Ectodermal cell (in vitro differentiated cells): ENCODE results near the gene HINT3.

Experiments used
- H3K27ac ChIP-seq: 2 replicates; pipeline ENCODE4 v1.7.0; 2013; ENCODE audit warnings: mild to moderate bottlenecking, low read depth, low read length; ENCODE audit not compliant: insufficient read depth, poor library complexity, severe bottlenecking
- H3K27me3 ChIP-seq: 2 replicates; pipeline ENCODE4 v1.7.0; 2013; ENCODE audit warnings: mild to moderate bottlenecking, low read length; ENCODE audit not compliant: insufficient read depth, control insufficient read depth, poor library complexity, severe bottlenecking
- H3K36me3 ChIP-seq: one replicate; pipeline ENCODE4 v1.7.0; 2013; ENCODE audit warnings: low read length; ENCODE audit not compliant: control insufficient read depth, insufficient read depth
- H3K4me1 ChIP-seq: one replicate; pipeline ENCODE4 v1.7.0; 2013; ENCODE audit warnings: low read length; ENCODE audit not compliant: control insufficient read depth, insufficient read depth
- H3K4me3 ChIP-seq: 2 replicates; pipeline ENCODE4 v1.7.0; 2013; ENCODE audit warnings: low read depth, low read length, control low read depth; ENCODE audit not compliant: insufficient read depth
- H3K9me3 ChIP-seq: 2 replicates; pipeline ENCODE4 v1.7.0; 2013; ENCODE audit warnings: mild to moderate bottlenecking, low read length, moderate library complexity; ENCODE audit not compliant: control insufficient read depth
- WGBS, 2 experiments: methylation state at CpG; one replicate each; pipeline ENCODE4 v1.1.7; 2013; ENCODE audit warnings: missing lambda C conversion rate in 2 of 2; 5-methylcytosine and 5-hydroxymethylcytosine counted together

Gene HINT3

DNA sequence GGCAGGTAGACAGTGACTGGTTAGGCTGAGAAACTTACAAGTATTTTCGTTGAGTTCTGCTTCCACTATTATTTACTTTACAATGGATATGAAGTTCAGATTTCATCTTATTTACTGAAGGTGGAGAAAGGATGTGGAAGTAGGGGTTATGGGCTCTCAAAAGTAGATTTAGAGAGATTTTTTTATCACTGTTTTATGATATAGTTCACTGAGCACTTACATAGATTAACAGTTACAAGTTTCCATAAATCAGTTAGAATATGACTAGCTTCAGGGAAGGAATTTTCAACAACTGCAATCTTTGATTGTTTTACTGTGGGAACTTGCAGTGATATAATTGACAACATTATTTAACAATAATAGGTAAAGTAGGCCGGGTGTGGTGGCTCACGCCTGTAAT, 22.5 kb downstream of the HINT3 start:
- H3K4me3 ChIP-seq: no peak overlapping the region
- H3K9me3 ChIP-seq: no peaks in the 10 kb centered on the region
- no peaks in the 10 kb centered on the region for H3K36me3 ChIP-seq
- H3K4me1 ChIP-seq: no peaks in the 10 kb centered on the region
- H3K27me3 ChIP-seq: no peaks in the 10 kb centered on the region
- 88 to 100% methylated on average over 2 to 3 of the region's 3 CpGs for WGBS, 2 experiments
- H3K27ac ChIP-seq: no peak overlapping the region

DNA sequence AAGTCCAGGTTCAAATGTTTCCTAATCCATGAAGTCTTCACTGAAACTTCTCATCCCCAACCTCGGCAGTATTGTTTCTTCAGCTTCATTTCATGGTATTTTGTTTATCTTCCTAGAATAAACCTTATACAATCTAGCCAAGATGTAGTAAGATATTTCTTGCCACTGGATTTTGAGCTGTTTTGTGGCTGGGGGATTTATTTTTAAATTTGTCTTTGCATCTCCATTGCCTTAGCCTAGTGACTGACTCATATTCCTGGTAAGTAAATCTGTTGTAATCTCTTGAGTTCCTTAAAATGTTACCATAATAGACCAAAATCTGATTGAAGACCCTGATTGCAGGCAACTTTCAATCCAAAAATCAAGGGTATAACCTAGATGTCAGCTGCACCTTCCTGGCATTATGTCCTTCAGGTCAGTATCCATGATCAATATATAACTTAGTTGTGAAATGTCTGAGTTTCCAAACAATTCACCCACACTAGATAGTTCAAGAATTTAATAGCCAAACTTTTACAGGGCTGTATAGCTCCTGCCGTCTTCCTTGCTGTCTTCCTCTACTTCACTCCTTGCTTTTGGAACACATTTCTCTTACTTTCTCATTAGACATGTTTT, 25.1 kb downstream of the HINT3 start:
- H3K4me1 ChIP-seq: no peaks in the 10 kb centered on the region
- no peak overlapping the region for H3K4me3 ChIP-seq
- no peak overlapping the region for H3K27ac ChIP-seq
- WGBS, 2 experiments: 91 to 96% methylated on average over 1 to 2 of the region's 2 CpGs
- H3K36me3 ChIP-seq: no peaks in the 10 kb centered on the region
- no peaks in the 10 kb centered on the region for H3K27me3 ChIP-seq
- no peaks in the 10 kb centered on the region for H3K9me3 ChIP-seq

DNA sequence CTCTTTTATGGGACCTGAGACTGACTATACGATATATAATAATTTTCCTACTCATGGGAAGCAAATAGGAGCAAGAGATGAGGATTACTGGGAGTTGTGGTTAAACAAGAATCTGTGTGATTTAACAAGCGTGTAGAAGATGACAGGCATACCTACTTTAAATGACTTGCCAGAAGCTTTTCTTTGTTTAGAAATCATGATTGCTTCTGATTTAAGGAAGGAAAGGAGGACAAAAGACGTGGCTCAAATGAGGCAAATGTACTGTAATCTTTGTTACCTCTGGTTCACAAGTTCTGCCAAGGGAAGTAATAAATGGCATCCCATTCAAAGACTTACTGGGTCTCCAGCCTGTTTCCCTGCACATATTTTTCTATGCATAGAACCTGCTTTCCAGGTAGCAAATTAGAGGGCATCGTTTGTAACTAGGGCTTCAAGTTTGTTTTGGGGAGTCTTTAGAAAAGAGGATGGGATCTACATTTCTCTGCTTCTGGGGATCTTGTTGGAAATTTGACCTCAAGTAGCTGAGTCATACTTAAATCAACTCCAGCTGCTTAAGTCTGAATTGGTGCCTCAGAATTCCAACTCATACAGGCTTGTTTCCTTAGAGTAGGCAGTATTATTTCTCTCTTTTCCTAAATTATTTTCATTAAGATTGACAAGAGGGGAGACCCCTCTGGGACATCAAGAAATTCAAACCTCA, 26.8 kb downstream of the HINT3 start:
- H3K36me3 ChIP-seq: no peaks in the 10 kb centered on the region
- no peak overlapping the region for H3K4me3 ChIP-seq
- 80 to 89% methylated on average over 2 to 3 of the region's 4 CpGs for WGBS, 2 experiments
- H3K27ac ChIP-seq: no peak overlapping the region
- no peaks in the 10 kb centered on the region for H3K27me3 ChIP-seq
- H3K4me1 ChIP-seq: peaks cover 7% of the 10 kb centered on the region
- H3K9me3 ChIP-seq: no peaks in the 10 kb centered on the region

DNA sequence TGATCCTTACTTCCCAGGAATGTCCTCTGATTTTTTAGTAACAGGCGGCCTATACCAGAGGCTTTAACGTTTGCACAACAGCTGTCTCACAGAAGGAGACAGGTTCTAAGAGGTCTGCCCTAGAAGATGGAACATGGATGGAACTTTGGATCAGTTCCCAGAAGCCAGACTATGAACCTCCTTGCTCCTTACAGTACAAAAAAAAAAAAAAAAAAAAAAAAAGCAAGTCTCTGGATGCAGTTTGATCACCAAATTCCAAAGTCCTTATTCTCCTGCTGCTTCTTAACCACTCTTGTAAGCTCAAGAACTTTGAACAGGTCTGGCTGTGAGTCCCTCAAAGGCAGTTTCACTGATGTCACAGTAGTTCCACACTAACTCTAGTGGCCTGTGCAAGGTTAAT, 27.7 kb downstream of the HINT3 start:
- H3K27me3 ChIP-seq: no peaks in the 10 kb centered on the region
- no peak overlapping the region for H3K4me3 ChIP-seq
- H3K4me1 ChIP-seq: peaks cover 13% of the 10 kb centered on the region
- no peaks in the 10 kb centered on the region for H3K9me3 ChIP-seq
- no peaks in the 10 kb centered on the region for H3K36me3 ChIP-seq
- WGBS, 2 experiments: 95 to 97% methylated on average over 2 of the region's 2 CpGs
- H3K27ac ChIP-seq: no peak overlapping the region

DNA sequence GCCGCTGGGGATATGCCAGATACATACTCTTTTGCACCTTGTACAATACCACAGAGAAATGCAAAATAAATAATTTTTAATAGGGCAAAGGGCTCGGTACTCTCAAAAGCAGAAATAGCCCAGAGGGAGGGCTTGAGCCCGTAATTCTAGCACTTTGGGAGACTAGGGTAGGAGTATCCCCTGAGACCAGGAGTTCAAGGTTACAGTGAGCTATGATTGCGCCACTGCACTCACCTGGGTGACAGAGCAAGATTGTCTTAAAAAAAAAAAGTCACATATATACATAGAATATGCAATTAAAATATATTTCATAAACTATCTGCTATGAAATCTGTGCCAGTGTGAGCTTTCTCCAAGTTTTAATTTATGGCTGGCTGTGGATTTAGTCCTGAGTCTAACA, 29.0 kb downstream of the HINT3 start:
- Histone ChIP-seq H3K4me3 (peak overlapping the region; percentile 85), H3K4me1 (peaks cover 16% of the 10 kb centered on the region), H3K27ac (no peak overlapping the region), H3K9me3 (no peaks in the 10 kb centered on the region), H3K27me3 (no peaks in the 10 kb centered on the region), H3K36me3 (no peaks in the 10 kb centered on the region)
- 94 to 97% methylated on average over 2 to 4 of the region's 4 CpGs for WGBS, 2 experiments

DNA sequence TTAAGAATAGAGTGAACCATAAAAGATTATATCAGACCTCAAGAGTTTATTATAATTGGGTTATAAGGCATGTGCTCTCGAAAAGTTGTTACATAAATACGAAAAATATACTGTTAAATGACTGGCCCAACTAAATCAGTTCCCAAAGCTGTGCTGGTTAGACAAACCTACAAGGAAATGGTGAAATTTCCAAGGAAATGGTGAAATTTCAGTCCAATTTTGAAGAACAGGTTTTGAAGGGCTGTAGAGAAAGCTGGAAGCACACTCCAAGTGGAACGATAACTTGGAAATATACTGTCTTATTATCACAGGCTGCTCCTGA, 29.4 kb downstream of the HINT3 start:
- no peak overlapping the region for H3K27ac ChIP-seq
- peaks cover 16% of the 10 kb centered on the region for H3K4me1 ChIP-seq
- no peaks in the 10 kb centered on the region for H3K9me3 ChIP-seq
- 0 to 7% methylated on average over 1 to 3 of the region's 3 CpGs for WGBS, 2 experiments
- peak overlapping the region; percentile 85 for H3K4me3 ChIP-seq
- H3K27me3 ChIP-seq: no peaks in the 10 kb centered on the region
- H3K36me3 ChIP-seq: no peaks in the 10 kb centered on the region

DNA sequence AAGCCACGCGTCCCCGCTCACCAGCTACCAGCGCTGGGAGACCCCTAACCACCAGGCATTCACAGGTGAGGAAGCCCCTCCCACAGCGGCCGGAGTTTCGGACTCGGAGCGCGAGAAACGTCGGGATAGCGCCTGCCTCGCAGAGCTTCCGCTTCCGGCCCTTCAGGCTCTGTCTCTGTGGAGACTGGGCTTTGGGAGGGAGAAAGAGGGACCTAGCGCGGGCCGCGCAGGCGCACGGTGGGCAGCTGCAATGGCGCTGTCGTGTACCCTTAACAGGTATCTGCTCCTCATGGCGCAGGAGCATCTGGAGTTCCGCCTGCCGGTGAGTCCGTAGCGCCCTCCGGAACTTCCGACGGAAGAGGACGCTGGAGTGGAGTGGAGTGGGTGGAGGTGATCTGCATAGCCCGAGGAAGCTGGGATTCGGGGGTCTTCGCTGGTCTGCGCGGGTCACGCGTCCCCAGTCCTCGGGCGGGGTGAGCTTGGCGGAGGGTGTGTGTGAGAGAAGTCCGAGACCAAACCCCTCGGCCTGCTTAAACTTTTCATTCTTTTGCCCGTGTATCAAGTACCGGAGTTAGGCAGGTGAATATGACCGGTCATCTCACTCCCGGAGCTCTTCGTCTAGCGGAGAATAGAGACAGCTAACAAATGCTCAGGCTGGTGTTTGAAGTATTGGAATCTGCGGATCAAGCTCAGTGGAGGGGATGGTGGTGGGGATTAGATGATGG, 29.9 kb downstream of the HINT3 start, which contains the start of gene TRMT11:
Gene TRMT11, plus strand, starts transcription at position 240 of the 725 bp plus-strand sequence. Its CDS starts 11 bp downstream, at position 251.
- peak within 1 kb of the TSS; percentile 85 for H3K4me3 ChIP-seq
- no peaks in the 10 kb centered on the region for H3K36me3 ChIP-seq
- H3K4me1 ChIP-seq: peaks cover 16% of the 10 kb centered on the region
- WGBS, 2 experiments: 0 to 1% methylated on average over 52 of the region's 52 CpGs
- H3K27ac ChIP-seq: no peak within 1 kb of the TSS
- no peaks in the 10 kb centered on the region for H3K27me3 ChIP-seq
- no peaks in the 10 kb centered on the region for H3K9me3 ChIP-seq

DNA sequence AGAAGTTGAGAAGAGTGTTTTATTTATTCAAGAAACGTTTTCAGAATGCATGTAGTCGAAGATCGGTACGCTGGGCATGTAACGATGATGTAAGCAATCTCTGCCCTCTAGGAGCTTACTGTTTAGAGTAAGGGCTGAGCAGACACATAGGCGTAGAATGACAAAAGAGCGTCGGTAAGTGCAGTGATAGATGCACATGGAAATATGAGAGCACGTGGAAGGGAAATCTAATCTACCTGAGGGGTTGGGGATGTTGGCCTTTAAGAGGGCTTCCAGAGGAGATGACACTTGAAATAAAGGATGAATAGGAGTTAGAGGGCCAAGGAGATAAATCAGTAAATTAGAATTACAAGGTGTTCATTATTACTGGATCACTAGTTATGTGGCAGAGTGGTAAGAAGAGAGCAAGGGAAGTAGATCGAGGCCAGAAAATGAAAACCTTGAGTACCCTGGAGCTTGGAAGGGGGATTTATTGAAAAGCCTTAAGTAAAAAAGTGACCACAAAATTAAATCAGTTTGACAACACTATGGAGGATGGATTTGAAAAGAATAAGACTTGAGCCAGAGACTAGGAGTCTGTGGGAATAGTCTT, 30.6 kb downstream of the HINT3 start:
- no peaks in the 10 kb centered on the region for H3K36me3 ChIP-seq
- WGBS, 2 experiments: 10 to 11% methylated on average over 10 of the region's 10 CpGs
- no peaks in the 10 kb centered on the region for H3K9me3 ChIP-seq
- H3K4me1 ChIP-seq: peaks cover 16% of the 10 kb centered on the region
- H3K4me3 ChIP-seq: peak overlapping the region; percentile 85
- no peaks in the 10 kb centered on the region for H3K27me3 ChIP-seq
- H3K27ac ChIP-seq: no peak overlapping the region

DNA sequence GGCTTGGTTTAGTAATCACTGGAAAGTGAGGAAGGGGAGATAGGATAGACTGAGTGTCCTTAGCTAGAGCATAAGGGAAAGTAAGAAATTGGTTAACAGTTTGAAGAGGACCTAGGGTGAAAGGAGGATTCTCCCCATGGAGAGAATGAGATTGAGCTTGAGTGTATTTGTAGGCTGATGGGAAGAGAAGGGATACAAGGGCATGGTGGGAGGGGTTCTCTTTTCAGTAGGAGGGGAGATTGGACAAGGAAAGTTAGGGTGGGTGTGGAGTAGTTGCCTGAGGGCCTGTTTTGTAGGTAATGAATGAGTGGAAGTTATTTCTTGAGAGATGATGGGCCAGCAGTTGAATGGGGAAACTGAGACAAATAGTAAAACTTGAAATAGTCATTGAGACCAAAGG, 31.7 kb downstream of the HINT3 start:
- H3K27ac ChIP-seq: no peak overlapping the region
- H3K27me3 ChIP-seq: no peaks in the 10 kb centered on the region
- H3K9me3 ChIP-seq: no peaks in the 10 kb centered on the region
- H3K36me3 ChIP-seq: no peaks in the 10 kb centered on the region
- H3K4me1 ChIP-seq: peaks cover 16% of the 10 kb centered on the region
- no peak overlapping the region for H3K4me3 ChIP-seq

DNA sequence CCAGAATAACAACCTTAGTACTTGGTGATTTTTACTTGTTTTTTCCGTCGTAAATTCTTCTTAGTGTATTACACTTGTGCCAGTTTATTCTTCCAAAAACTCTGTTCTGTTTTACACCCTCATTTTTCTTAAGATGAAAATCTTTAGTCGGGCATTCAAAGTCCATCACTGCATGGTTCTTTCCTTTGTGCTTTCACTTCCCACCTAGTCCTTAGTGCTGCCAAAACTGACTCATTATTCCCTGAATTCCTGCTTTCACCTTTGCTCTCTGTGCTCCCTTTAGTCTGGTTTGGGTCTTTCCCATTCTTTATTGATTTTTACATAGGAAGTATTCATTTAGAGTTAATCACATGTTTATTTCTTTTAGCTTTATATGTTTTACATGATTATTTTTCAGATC, 33.1 kb downstream of the HINT3 start:
- Histone ChIP-seq H3K4me1 (peaks cover 16% of the 10 kb centered on the region), H3K9me3 (no peaks in the 10 kb centered on the region), H3K36me3 (no peaks in the 10 kb centered on the region), H3K27ac (no peak overlapping the region), H3K4me3 (no peak overlapping the region), H3K27me3 (no peaks in the 10 kb centered on the region)
- 86 to 87% methylated on average over 3 of the region's 3 CpGs for WGBS, 2 experiments
